T-helper 1 cell treated with Interleukin-12 subunit alpha and Interleukin-12 subunit beta and Interleukin-4 antibody, amounts not matched to agents 30 μg/mL and 1 μg/mL, for 36 hours (primary cell): ENCODE results near the gene BET1L.
A peak's percentile ranks its signal among the peaks of the same experiment; 100 is the strongest.
"Not testable (repeated sequence)": the region's sequence is repeated elsewhere in the genome, so short reads cannot be mapped to it uniquely, and the experiment has no call there.

Experiments used
- H3K27ac Mint-ChIP-seq: one replicate; pipeline ENCODE4 v1.8.0; 2021; ENCODE audit warnings: mild to moderate bottlenecking, mixed read lengths
- H3K27me3 Mint-ChIP-seq: one replicate; pipeline ENCODE4 v1.8.0; 2021; ENCODE audit warnings: low read depth, mixed read lengths
- H3K36me3 Mint-ChIP-seq: one replicate; pipeline ENCODE4 v1.8.0; 2021; ENCODE audit warnings: low read depth, mixed read lengths
- H3K4me1 Mint-ChIP-seq: one replicate; pipeline ENCODE4 v1.8.0; 2021; ENCODE audit warnings: low read depth, mixed read lengths
- H3K4me3 Mint-ChIP-seq: one replicate; pipeline ENCODE4 v1.8.0; 2021; ENCODE audit warnings: mild to moderate bottlenecking, moderate library complexity, mixed read lengths
- H3K9me3 Mint-ChIP-seq: one replicate; pipeline ENCODE4 v1.8.0; 2021; ENCODE audit warnings: mixed read lengths

Gene BET1L

GRCh38 chr11:200224-201003 is 6.8 kb downstream of the BET1L start:
- Mint-ChIP-seq H3K27ac (no peak overlapping the region), H3K36me3 (peaks cover 12% of the 10 kb centered on the region)

GRCh38 chr11:199782-200181 is 7.4 kb downstream of the BET1L start:
- H3K27me3 Mint-ChIP-seq = no peaks in the 10 kb centered on the region
- no peak overlapping the region for H3K4me3 Mint-ChIP-seq
- no peaks in the 10 kb centered on the region for H3K9me3 Mint-ChIP-seq
- peaks cover 12% of the 10 kb centered on the region for H3K36me3 Mint-ChIP-seq
- no peak overlapping the region for H3K27ac Mint-ChIP-seq
- peaks cover 15% of the 10 kb centered on the region for H3K4me1 Mint-ChIP-seq

More at GRCh38 chr11:200224-201003, 6.8 kb downstream of the BET1L start:
- Mint-ChIP-seq H3K9me3 (no peaks in the 10 kb centered on the region), H3K27me3 (no peaks in the 10 kb centered on the region), H3K4me3 (no peak overlapping the region), H3K4me1 (peaks cover 17% of the 10 kb centered on the region)

GRCh38 chr11:199004-199581 is 8.1 kb downstream of the BET1L start:
- Mint-ChIP-seq H3K4me1 (peaks cover 15% of the 10 kb centered on the region), H3K9me3 (no peaks in the 10 kb centered on the region), H3K27me3 (no peaks in the 10 kb centered on the region), H3K4me3 (no peak overlapping the region), H3K36me3 (peaks cover 12% of the 10 kb centered on the region), H3K27ac (no peak overlapping the region)

GRCh38 chr11:198236-198806 is 8.9 kb downstream of the BET1L start:
- Mint-ChIP-seq H3K36me3 (peaks cover 5% of the 10 kb centered on the region), H3K27ac (no peak overlapping the region), H3K27me3 (no peaks in the 10 kb centered on the region), H3K4me1 (peaks cover 15% of the 10 kb centered on the region), H3K4me3 (no peak overlapping the region), H3K9me3 (no peaks in the 10 kb centered on the region)

GRCh38 chr11:197741-198235 is 9.4 kb downstream of the BET1L start:
- Mint-ChIP-seq H3K9me3 (no peaks in the 10 kb centered on the region), H3K27me3 (no peaks in the 10 kb centered on the region), H3K27ac (no peak overlapping the region), H3K4me1 (peaks cover 11% of the 10 kb centered on the region), H3K36me3 (peaks cover under 1% of the 10 kb centered on the region), H3K4me3 (no peak overlapping the region)

DNA sequence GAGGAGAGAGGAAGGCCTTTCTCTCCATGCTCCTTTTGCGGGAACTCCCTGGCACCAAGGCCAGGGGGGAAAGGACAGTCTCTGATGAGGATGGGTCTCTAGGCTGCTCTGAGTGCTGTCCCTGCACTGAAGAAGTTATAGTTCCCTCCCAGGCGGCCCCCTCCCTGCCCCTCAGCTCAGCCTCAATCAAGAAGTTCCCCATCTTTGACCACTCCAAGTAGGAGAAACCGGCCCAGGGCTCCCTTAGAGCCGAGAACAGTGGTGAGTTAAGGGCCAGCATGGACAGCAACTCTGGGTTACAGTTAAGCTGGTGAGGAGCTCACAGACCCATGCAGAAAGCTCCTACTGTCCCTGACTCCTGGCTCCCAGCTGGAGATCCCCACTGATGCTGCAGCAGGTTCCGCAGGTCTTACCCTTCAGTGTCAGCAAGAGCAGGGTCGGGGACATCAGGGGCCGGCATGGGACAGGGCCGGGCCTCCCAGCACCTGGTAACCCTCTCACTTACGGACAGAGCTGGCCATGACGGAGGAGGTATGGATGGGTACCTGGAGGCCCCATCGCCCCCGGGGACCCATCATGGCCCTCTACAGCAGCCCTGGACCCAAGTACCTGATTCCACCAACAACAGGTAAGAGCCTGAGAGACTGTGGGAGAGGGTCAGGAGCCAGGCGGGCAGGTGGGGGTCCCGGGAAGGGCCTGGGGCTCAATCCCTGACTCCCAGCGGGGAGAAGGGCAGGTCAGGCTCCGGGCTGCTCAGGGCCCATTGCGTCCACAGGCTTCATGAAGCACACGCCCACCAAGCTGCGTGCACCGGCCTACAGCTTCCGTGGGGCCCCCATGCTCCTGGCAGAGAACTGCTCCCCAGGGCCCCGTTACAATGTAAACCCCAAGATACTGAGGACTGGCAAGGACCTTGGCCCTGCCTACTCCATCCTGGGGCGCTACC is 10.1 kb downstream of the BET1L start:
- no peak overlapping the region for H3K4me3 Mint-ChIP-seq
- peaks cover 7% of the 10 kb centered on the region for H3K4me1 Mint-ChIP-seq
- H3K27ac Mint-ChIP-seq = no peak overlapping the region

GRCh38 chr11:193481-193880 is 13.7 kb downstream of the BET1L start:
- H3K4me3 Mint-ChIP-seq, H3K36me3 Mint-ChIP-seq, H3K4me1 Mint-ChIP-seq, H3K9me3 Mint-ChIP-seq, H3K27me3 Mint-ChIP-seq, H3K27ac Mint-ChIP-seq: not testable (repeated sequence)

More for the DNA sequence above, 10.1 kb downstream of the BET1L start:
- Mint-ChIP-seq H3K9me3 (no peaks in the 10 kb centered on the region), H3K36me3 (no peaks in the 10 kb centered on the region), H3K27me3 (no peaks in the 10 kb centered on the region)

- H3K4me1 Mint-ChIP-seq, H3K36me3 Mint-ChIP-seq, H3K9me3 Mint-ChIP-seq, H3K4me3 Mint-ChIP-seq, H3K27me3 Mint-ChIP-seq: not testable (repeated sequence)
- H3K27ac Mint-ChIP-seq = peak within 1 kb of the TSS; percentile 55
These were observed 14.5 kb downstream of the BET1L start, which contains the start of gene SCGB1C1 for GRCh38 chr11:192674-193128. Gene SCGB1C1 (plus strand): TSS chr11:193078. CDS start chr11:193100, 22 bp downstream.

GRCh38 chr11:191490-192478 is 15.4 kb downstream of the BET1L start:
- H3K27me3 Mint-ChIP-seq, H3K36me3 Mint-ChIP-seq, H3K9me3 Mint-ChIP-seq, H3K4me1 Mint-ChIP-seq: not testable (repeated sequence)
- Mint-ChIP-seq H3K27ac (peak overlapping the region; percentile 63), H3K4me3 (peak overlapping the region; percentile 35)

DNA sequence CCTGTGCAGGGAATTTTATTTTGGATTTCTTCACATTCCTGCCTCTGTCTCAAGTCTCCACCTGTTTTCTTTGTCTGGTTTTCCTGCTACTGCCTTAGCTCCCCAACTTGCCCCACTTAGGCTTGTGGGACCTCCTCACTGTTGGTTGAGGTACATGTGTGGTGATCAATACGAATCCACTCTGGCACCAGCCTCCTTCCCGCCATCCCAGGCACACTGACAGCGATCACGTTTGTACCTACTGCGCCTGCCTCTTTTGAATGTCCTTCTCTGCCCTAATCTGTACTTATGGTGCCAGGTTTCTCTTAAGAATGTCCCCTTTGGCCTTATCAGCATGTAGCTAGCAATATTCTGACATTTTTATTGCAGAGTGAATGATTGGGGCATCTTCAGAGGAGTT is 16.7 kb downstream of the BET1L start:
- H3K4me3 Mint-ChIP-seq, H3K27me3 Mint-ChIP-seq, H3K27ac Mint-ChIP-seq, H3K9me3 Mint-ChIP-seq, H3K36me3 Mint-ChIP-seq, H3K4me1 Mint-ChIP-seq: not testable (repeated sequence)

DNA sequence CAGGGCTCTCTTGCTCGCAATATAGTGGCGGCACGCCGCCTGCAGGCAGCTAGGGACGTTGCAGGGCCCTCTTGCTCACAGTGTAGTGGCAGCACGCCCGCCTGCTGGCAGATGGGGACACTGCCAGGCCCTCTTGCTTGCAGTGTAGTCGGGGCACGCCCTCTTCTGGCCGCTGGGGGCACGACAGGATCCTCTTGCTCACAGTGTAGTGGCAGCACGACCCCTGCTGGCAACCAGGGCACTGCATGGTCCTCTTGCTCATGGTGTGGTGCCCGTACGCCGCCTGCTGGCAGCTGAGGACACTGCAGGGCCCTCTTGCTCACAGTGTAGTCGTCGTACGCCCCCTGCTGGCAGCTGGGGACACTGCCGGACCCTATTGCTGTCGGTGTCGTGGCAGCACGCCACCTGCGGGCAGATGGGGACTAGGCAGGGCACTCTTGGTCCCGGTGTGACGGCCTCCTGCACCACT is 17.3 kb downstream of the BET1L start:
- not testable (repeated sequence) for H3K27me3 Mint-ChIP-seq, H3K9me3 Mint-ChIP-seq, H3K4me1 Mint-ChIP-seq, H3K4me3 Mint-ChIP-seq, H3K27ac Mint-ChIP-seq, H3K36me3 Mint-ChIP-seq

- not testable (repeated sequence) for H3K4me1 Mint-ChIP-seq, H3K4me3 Mint-ChIP-seq, H3K36me3 Mint-ChIP-seq, H3K27ac Mint-ChIP-seq, H3K27me3 Mint-ChIP-seq, H3K9me3 Mint-ChIP-seq
These were observed 17.9 kb downstream of the BET1L start for GRCh38 chr11:189200-189783.

GRCh38 chr11:180242-180641 is 27.0 kb downstream of the BET1L start:
- H3K27me3 Mint-ChIP-seq, H3K4me1 Mint-ChIP-seq, H3K27ac Mint-ChIP-seq, H3K4me3 Mint-ChIP-seq, H3K9me3 Mint-ChIP-seq, H3K36me3 Mint-ChIP-seq: not testable (repeated sequence)
